Measurements from ENCODE around the gene CFLAR. TPM values are rescaled to one million over a fixed set of nuclear protein-coding genes. Genes with fewer than 3 reads are reported as not detected.
A peak's percentile ranks its signal among the peaks of the same experiment; 100 is the strongest.

CFLAR gene
- total and polyA plus RNA-seq, 5 experiments from 2014 or later = 50.7 to 142 (median 93.3) TPM

DNA sequence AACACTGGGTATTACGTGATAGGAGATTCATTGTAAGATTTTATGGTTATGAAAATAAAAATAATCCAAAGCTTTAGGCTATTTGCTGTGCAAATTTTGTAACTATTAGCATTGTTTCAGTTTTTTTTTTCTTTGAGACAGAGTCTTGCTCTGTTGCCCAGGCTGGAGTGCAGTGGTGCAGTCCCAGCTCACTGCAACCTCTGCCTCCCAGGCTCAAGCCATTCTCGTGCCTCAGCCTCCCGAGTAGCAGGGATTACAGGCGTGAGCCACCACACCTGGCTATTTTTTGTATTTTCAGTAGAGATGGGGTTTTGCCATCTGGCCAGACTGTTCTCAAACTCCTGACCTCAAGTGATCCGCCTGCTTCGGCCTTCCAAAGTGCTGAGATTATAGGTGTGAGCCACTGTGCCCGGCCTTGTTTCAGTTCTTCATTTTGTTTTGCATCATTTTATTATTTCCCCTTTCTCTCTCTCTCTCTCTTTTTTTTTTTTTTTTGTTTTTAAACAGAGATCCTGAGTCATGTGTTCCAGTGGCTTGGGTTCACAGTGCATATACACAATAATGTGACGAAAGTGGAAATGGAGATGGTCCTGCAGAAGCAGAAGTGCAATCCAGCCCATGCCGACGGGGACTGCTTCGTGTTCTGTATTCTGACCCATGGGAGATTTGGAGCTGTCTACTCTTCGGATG lies 92.7 kb downstream of the CFLAR start:
- Mint-ChIP-seq H3K36me3 (peaks cover 9 to 52% (median 18%) of the 10 kb centered on the region in 3 donors), H3K27ac (peak overlapping the region in 6 of 10 donors; percentile 20 to 74 (median 43)), H3K4me1 (peaks cover 16 to 45% (median 42%) of the 10 kb centered on the region in 4 donors), H3K27me3 (no peaks in the 10 kb centered on the region), H3K4me3 (peak overlapping the region in 1 of 10 donors; percentile 45), H3K9me3 (no peaks in the 10 kb centered on the region)
- ATAC-seq (peak in 1 of 2 donors; percentile 23), DNase-seq (peak in 1 of 10 donors; percentile 21)
- POLR2A ChIA-PET = no interaction called here

DNA sequence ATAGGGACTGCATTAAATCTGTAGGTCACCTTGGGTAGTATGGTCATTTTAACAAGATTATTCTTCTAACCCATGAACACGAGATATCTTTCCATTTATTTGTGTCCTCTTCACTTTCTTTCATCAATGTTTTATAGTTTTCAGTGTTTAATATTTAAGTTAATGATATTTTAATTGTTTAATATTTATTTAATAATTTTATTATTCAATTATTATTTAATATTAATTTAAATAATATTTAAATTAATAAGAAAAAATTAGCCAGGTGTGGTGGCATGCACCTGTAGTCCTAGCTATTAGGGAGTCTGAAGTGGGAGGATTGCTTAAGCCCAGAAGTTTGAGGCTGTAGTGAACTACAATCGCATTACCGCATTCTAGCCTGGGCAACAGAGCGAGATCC lies 100.0 kb downstream of the CFLAR start:
- H3K36me3 Mint-ChIP-seq = peaks cover 7 to 48% (median 14%) of the 10 kb centered on the region in 3 donors
- peak overlapping the region in 7 of 10 donors; percentile 39 to 78 (median 44) for H3K27ac Mint-ChIP-seq
- ATAC-seq (no peak), DNase-seq (no peak)
- H3K4me1 Mint-ChIP-seq = peaks cover 28 to 40% (median 33%) of the 10 kb centered on the region in 4 donors
- POLR2A ChIA-PET = interaction anchor here (0.8 kb wide), 1 partner anchor 99 kb away, joined by 3 read pairs; no protein-coding TSS in a partner anchor
- no peak overlapping the region for H3K4me3 Mint-ChIP-seq
- H3K9me3 Mint-ChIP-seq = no peaks in the 10 kb centered on the region
- H3K27me3 Mint-ChIP-seq = no peaks in the 10 kb centered on the region

DNA sequence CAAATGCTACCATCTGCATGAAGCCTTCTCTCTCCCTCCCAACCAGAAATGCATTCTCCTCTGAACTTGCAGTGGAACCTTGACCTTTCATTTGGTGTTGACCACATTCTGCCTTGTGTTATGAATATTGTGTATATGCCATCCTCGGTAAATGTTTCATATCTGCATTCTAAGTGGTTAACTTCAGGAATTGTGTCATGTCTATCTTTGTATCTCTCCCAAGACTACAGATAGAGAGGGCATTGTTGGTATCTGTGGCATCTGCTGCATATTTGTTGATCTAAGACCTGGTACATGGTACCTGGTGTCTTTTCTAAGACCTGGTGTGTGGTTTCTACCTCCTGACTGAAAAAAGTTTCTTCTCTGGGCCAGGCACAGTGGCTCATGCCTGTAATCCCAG lies 101.0 kb downstream of the CFLAR start:
- H3K36me3 Mint-ChIP-seq = peaks cover 7 to 46% (median 10%) of the 10 kb centered on the region in 3 donors
- peaks cover 26 to 44% (median 37%) of the 10 kb centered on the region in 4 donors for H3K4me1 Mint-ChIP-seq
- H3K4me3 Mint-ChIP-seq = no peak overlapping the region
- POLR2A ChIA-PET = no interaction called here
- ATAC-seq (no peak), DNase-seq (no peak)
- no peaks in the 10 kb centered on the region for H3K9me3 Mint-ChIP-seq
- H3K27ac Mint-ChIP-seq = peak overlapping the region in 5 of 10 donors; percentile 9 to 26 (median 12)
- no peaks in the 10 kb centered on the region for H3K27me3 Mint-ChIP-seq

DNA sequence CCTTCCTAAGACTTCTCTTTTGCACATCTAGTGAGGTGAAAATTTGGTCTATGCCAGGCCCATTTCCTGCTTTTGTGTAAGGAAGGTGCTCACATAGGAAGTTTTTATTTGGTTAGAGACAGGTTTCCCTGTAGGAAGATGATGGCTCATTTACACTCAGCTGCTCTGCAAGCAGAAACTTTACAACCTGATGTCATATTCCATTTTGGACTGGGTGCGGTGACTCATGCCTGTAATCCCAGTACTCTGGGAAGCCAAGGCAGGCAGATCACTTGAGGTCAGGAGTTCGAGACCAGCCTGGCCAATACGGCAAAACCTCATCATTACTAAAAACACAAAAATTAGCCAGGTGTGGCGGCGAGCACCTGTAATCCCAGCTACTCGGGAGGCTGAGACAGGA lies 102.8 kb downstream of the CFLAR start:
- H3K9me3 Mint-ChIP-seq = no peaks in the 10 kb centered on the region
- H3K4me1 Mint-ChIP-seq = peaks cover 36 to 56% (median 48%) of the 10 kb centered on the region in 4 donors
- peaks cover 7 to 50% (median 10%) of the 10 kb centered on the region in 3 donors for H3K36me3 Mint-ChIP-seq
- POLR2A ChIA-PET = interaction anchor here (0.8 to 1.4 kb wide), 3 partner anchors 13 to 27 kb away, joined by 3 to 6 read pairs (median 3); no protein-coding TSS in a partner anchor
- H3K27ac Mint-ChIP-seq = peak overlapping the region; percentile 49 to 91 (median 82)
- no peak for ATAC-seq
- no peaks in the 10 kb centered on the region for H3K27me3 Mint-ChIP-seq
- no peak overlapping the region for H3K4me3 Mint-ChIP-seq
- DNase-seq = no peak

DNA sequence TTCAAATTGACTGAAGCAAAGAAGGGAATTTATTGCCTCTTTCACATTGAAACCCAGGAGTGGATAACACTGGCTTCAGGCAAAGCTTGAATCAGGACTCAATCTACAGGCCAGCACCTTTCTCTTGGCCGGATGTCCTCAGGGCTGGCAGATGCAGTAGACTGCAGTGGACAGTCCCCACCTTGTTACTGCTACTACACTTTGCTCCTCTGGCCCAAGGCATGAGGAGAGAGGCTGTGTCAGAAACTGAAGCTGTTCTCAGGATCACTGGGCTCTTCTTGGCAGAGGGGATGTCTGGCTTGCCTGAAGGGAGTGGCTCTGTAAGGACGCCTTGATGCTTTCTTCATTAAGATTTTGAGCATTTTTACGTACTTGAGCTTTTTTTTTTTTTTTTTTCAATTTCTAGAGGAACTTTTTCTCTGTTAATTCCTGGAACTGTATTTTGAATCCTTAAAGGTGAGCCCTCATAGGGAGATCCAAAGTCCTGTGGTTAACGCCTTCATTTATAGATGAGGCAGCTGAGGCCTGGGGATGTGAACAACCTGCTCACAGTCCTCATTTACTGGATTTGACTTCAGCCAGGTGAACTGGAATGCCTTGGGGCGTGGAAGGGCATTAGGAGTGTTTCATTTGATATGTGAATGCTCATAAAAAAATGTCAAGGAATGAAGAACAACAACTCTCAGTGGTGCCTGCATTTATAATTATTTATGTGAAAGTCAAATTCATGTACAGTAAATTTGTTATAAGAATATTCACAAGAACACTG lies 103.5 kb downstream of the CFLAR start:
- peaks cover 38 to 57% (median 48%) of the 10 kb centered on the region in 4 donors for H3K4me1 Mint-ChIP-seq
- POLR2A ChIA-PET = interaction anchor here (1.0 to 1.4 kb wide), 5 partner anchors 11 to 103 kb away, joined by 3 to 7 read pairs (median 4); partner anchors contain the start of gene CFLAR
- H3K4me3 Mint-ChIP-seq = peak overlapping the region in 3 of 10 donors; percentile 8 to 37 (median 14)
- ATAC-seq (no peak), DNase-seq (no peak)
- no peaks in the 10 kb centered on the region for H3K27me3 Mint-ChIP-seq
- no peaks in the 10 kb centered on the region for H3K9me3 Mint-ChIP-seq
- peak overlapping the region; percentile 77 to 93 (median 86) for H3K27ac Mint-ChIP-seq
- H3K36me3 Mint-ChIP-seq = peaks cover 7 to 50% (median 10%) of the 10 kb centered on the region in 3 donors

DNA sequence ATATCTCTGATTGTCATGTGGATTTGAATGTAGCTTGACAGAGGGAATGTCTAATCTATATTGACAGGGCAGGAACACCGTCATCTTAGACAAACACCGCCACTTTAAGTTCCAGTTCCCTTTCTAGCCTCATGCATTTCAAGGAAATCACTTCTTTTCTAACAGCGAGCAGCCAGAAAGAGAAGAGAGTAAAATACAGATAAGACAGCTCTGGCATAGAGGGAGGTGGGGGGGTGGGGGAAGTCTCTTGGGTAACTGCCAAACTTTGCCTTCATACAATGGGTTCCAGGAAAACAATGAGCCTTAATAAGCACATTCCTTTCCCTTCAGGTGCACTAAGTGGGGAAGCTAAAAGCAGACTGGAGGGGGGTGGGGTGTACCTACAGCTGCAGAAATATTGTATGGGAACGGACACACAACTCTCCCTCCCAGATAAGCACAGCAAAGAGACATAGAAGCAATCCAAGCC lies 104.2 kb downstream of the CFLAR start:
- POLR2A ChIA-PET = interaction anchor here (0.5 to 1.6 kb wide), 5 partner anchors 10 to 104 kb away, joined by 3 to 7 read pairs (median 5); partner anchors contain the start of gene CFLAR
- H3K27me3 Mint-ChIP-seq = no peaks in the 10 kb centered on the region
- H3K9me3 Mint-ChIP-seq = no peaks in the 10 kb centered on the region
- peaks cover 37 to 62% (median 48%) of the 10 kb centered on the region in 4 donors for H3K4me1 Mint-ChIP-seq
- no peak for ATAC-seq
- peak overlapping the region; percentile 77 to 93 (median 86) for H3K27ac Mint-ChIP-seq
- DNase-seq = peak in 1 of 10 donors; percentile 11
- H3K36me3 Mint-ChIP-seq = peaks cover 7 to 50% (median 9%) of the 10 kb centered on the region in 3 donors
- peak overlapping the region in 6 of 10 donors; percentile 8 to 49 (median 26) for H3K4me3 Mint-ChIP-seq

DNA sequence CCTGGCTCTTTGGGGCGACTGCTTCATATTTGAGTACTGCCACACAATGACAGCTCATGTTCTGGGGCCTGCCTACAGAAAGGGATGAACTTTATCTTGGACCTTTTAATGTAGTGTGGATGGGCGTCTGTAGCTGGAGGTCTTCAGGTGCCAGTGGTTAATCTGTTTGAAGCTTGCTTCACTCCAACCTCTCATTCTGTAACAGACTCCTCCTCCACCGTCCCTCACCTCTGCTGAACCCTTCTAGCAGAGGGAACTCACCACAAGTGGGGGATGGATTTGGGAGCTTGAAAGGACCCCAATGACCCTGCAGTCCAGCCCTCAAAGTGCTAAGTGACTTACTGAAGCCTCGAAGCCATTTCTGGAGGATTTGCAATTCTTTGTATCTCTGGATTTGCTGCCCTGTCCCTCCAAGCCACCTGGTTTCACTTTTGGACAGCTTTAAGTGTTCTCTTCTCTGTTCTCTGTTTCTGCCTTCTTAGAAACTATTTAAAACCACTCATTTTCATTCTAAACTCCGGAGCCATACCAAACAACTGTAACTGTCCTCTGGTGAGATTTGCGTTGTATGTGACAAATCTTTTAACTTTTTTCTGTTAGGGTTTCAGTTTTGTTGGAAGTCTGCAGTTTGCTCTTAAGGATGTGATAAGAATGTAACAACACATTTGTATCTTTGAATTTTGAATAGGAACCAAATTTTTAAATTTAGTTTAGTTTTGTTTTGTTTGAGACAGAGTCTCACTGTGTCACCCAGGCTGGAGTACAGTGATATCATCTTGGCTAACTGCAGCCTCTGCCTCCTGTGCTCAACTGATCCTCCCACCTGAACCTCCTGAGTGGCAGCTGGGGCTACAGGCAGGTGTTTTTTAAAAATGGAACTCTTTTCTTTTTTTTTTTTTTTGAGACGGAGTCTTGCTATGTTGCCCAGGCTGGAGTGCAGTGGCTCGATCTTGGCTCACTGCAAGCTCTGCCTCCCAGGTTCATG lies 107.4 kb downstream of the CFLAR start:
- ATAC-seq (peak; percentile 47 to 49), DNase-seq (no peak)
- Mint-ChIP-seq H3K36me3 (peaks cover 0 to 27% (median 8%) of the 10 kb centered on the region in 3 donors), H3K4me1 (peaks cover 28 to 53% (median 44%) of the 10 kb centered on the region in 4 donors), H3K27ac (peak overlapping the region; percentile 70 to 94 (median 88)), H3K9me3 (no peaks in the 10 kb centered on the region), H3K4me3 (peak overlapping the region in 8 of 10 donors; percentile 7 to 64 (median 44)), H3K27me3 (no peaks in the 10 kb centered on the region)
- POLR2A ChIA-PET = interaction anchor here (0.9 kb wide), 1 partner anchor 27 kb away, joined by 4 read pairs; no protein-coding TSS in a partner anchor

Other genes with a start within 250 kb of the CFLAR start
- 10 to 100 TPM; 41.0 to 42.6 TPM for gene PPIL3, start 227.1 kb upstream of the CFLAR start, total RNA-seq
- gene PPIL3, start 227.1 kb upstream of the CFLAR start, polyA plus RNA-seq = 10 to 100 TPM; 22.3 to 38.3 (median 29.6) TPM
- 10 to 100 TPM; 32.1 to 37.3 TPM for gene NIF3L1, start 226.8 kb upstream of the CFLAR start, total RNA-seq
- gene NIF3L1, start 226.8 kb upstream of the CFLAR start, polyA plus RNA-seq = 10 to 100 TPM; 15.6 to 24.0 (median 18.7) TPM
- 10 to 100 TPM; 51.9 to 66.8 TPM for gene ORC2, start 152.5 kb upstream of the CFLAR start, total RNA-seq
- gene ORC2, start 152.5 kb upstream of the CFLAR start, polyA plus RNA-seq = 10 to 100 TPM in 1 of 3 donors, 1 to 10 TPM in 2; 9.4 to 11.1 (median 9.4) TPM
- 10 to 100 TPM; 34.2 to 38.1 TPM for gene HYCC2, start 44.5 kb upstream of the CFLAR start, total RNA-seq
- gene HYCC2, start 44.5 kb upstream of the CFLAR start, polyA plus RNA-seq = 10 to 100 TPM; 20.8 to 32.5 (median 23.0) TPM
- 10 to 100 TPM; 40.6 to 47.8 TPM for gene NDUFB3, start 44.2 kb upstream of the CFLAR start, total RNA-seq
- 100 to 1,000 TPM; 279 to 299 (median 298) TPM for gene NDUFB3, start 44.2 kb upstream of the CFLAR start, polyA plus RNA-seq
- gene CASP10, start 67.0 kb downstream of the CFLAR start, total RNA-seq = 10 to 100 TPM; 47.2 to 48.1 TPM
- gene CASP10, start 67.0 kb downstream of the CFLAR start, polyA plus RNA-seq = 10 to 100 TPM in 2 of 3 donors, 1 to 10 TPM in 1; 8.6 to 17.5 (median 14.6) TPM
- 100 to 1,000 TPM; 209 to 212 TPM for gene CASP8, start 144.4 kb downstream of the CFLAR start, total RNA-seq
- gene CASP8, start 144.4 kb downstream of the CFLAR start, polyA plus RNA-seq = 10 to 100 TPM; 25.0 to 56.5 (median 26.1) TPM
- 1 to 10 TPM; 5.9 to 8.4 TPM for gene FLACC1, start 241.2 kb downstream of the CFLAR start, total RNA-seq
- gene FLACC1, start 241.2 kb downstream of the CFLAR start, polyA plus RNA-seq = 1 to 10 TPM; 1.6 to 1.9 (median 1.9) TPM